Globus pallidus (tissue), 1 donor: ENCODE data around the gene SCARB1.
A peak's percentile ranks its signal among the peaks of the same experiment; 100 is the strongest.

Source experiments
- DNase-seq: peaks from one replicate; pipeline ENCODE4 v3.0.0-alpha.2; 2015; ENCODE audit warnings: low spot score

The SCARB1 gene

GRCh38 chr12:124821252-124822200 is 42.1 kb downstream of the SCARB1 start:
- no peak for DNase-seq

DNA sequence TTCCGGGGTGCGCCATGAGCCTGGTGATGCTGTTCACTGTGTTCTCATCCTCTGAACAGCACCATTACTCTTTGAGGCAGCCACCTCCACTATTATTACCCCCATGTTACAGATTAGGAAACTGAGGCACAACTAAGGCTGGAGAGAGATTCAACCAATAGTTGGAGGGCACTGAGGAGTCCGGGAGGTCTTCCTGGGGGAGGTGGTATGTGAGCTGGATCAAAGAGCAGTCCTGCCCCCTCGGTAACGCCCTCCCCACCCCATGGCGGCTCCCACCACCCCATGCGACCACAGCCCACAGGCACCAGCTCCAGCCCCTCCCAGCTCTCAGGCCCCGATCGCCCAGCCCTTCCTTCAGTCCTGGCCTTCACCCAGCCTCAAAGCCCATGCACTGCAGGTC is 43.5 kb downstream of the SCARB1 start:
- DNase-seq, result no peak

- no peak for DNase-seq
Measured at GRCh38 chr12:124819525-124819924, 44.1 kb downstream of the SCARB1 start.

GRCh38 chr12:124819080-124819479 is 44.6 kb downstream of the SCARB1 start:
- DNase-seq, result no peak

- no peak for DNase-seq
Measured at GRCh38 chr12:124817076-124818000, 46.3 kb downstream of the SCARB1 start.

DNA sequence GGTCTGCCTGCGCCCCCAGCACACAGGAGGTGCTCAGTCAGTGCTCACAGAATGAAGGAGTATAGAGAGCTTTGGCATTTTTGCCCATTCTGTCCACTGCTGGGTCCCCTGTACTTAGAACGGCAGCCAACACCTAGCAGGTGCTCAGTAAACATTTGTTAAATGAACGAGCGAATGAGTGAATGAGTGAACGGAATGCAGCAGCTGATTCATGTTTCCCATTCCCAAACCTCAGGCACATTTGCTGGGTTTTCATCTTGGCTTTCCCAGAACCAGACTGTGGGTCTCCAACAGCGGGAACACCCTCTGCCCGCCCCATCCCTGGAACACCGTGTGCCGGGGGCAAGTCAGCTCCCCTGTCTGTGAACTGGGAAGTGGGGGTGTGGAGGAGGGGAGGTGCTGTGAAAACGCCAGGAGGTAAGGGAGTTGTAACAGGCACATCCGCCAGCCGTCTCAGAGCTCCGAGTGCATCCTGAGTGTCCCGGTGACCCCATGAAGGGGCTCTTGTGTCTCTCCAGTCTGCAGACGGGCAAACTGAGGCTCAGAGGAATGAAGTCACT is 47.3 kb downstream of the SCARB1 start:
- DNase-seq, result no peak

DNA sequence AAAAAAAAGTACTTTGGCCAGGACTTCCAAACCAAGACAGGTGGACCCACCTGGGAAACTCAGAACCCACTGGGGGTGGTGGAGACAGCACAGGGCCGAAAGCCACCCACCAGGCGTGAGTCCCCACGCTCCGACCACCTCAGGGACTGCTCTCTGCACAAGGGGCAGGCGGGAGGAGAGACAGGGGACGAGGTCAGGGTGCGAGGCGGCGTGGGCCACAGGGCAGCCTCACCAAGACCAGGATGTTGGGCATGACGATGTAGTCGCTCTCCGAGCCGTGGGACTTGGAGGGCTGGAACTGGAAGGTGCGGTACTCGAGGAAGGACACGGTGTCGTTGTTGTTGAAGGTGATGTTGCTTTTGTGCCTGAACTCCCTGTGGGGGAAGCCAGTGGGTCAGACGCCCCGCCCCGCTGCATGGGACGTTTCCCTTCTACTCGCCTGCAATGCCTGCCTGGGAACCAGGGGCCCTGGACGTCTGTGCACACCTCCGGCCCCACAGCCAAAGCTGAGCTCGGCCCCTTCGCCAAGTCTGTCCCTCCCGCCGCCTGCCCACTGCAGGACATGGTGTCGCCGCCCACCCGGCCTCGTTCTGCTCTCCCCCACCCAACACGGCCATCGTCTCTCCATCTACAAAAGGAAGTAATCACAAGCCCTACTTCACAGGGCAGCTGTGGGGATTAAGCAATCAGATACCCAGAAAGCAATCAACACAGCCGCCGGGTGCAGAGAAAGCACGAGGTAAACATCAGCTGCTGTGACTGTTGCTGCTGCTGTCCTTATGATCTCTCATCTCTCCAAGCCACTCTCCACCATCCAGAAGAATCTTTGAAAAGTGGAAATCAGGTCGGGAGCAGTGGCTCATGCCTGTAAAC is 48.7 kb downstream of the SCARB1 start:
- peak; percentile 23 for DNase-seq

- DNase-seq, result no peak
Measured at GRCh38 chr12:124813782-124814181, 49.9 kb downstream of the SCARB1 start.

- DNase-seq, result no peak
Measured at GRCh38 chr12:124812979-124813378, 50.7 kb downstream of the SCARB1 start.

DNA sequence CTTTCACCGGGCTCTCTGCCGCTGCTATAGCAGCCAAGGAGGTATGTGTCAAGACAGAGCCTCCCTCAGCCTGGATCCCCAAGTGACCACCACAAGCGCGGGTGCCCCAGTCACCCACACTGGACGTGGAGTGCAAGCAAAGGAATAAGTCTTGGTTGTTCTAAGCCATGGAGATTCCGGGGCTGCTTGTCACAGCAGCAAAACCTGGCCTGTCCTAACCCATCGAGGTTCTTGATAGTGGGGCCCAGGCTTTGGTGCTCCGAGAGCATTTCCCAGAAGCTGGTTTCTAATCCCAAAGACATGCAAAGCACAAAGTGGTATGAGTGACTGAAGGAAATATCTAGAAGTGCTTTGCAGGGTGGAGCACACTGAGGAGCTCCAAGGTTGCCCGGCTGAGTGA is 51.3 kb downstream of the SCARB1 start:
- no peak for DNase-seq

DNA sequence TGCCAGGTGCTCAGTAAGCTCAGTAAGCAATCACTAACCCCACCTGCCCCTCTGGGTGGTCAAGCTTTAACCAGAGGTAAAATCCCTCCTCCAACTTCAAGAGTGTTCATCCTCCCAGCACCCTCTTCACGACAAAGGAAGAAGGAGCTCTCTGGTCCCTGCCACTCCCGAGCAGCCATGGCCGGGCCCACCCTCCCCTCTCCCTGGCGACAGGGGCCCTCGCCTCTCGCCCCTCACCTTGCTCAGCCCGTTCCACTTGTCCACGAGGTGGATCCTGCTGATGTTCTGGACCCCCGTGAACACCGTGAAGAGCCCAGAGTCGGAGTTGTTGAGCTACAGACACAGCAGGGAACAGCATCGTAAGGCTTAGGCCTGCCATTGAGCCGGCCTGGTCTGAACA is 52.0 kb downstream of the SCARB1 start:
- DNase-seq, result no peak

- DNase-seq, result no peak
Measured at GRCh38 chr12:124809878-124810277, 53.8 kb downstream of the SCARB1 start.

DNA sequence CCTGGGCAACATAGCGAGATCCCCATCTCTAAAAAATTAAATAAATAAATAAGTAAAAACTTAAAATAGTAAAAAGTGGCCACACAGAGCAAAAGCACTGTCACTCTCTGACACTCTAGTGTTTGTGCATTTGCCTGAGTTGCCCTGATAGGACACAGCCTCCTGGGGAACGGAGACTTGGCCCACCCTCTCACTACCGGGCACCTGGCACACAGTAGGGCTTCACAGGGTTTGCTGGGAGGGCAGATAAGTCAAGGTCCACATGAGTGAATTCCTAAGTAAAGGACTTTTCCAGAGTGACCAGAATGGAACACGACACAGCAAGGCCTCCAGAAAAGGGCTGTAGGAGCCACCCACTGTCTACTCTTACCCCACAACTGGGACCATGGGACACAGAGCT is 54.3 kb downstream of the SCARB1 start:
- DNase-seq, result no peak

DNA sequence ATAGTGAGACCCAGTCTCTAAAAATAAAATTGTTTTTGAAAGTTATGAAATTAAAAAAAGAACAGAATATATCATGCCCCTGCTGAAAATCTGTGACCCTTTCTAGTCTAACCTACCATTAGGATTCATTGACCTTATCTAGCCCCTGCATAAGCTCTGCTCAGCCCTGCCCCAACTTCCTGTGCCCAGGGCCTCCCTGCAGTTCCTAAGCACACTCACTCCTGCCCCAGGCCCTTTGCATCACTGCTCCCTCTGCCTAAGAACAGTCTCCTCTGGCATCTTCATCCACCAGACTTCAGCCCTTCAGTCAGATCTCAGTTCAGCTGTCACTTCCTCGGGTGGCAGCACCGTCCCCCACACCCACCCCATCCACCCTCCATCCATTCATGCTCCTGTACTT is 55.4 kb downstream of the SCARB1 start:
- no peak for DNase-seq

GRCh38 chr12:124805876-124806668 is 57.6 kb downstream of the SCARB1 start:
- DNase-seq, result no peak

DNA sequence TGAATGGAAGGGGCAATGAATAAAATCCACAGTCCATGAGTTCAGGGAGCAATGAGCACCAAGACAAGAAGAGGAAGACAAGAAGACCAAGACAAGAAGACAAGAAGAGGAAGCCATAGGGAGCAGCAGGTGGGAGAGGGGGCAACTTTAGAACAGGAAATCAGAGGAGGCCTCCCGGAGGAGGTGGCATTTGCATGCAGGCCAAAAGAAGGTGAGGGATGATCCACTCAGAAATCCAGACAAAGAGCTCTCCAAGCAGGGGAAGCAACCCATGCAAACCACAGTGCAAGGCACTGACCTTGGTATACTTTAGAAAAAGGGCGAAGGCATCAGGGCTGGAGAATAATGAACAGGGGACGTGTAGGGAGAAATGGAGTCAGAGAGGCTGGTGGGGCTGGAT is 58.6 kb downstream of the SCARB1 start:
- no peak for DNase-seq

DNA sequence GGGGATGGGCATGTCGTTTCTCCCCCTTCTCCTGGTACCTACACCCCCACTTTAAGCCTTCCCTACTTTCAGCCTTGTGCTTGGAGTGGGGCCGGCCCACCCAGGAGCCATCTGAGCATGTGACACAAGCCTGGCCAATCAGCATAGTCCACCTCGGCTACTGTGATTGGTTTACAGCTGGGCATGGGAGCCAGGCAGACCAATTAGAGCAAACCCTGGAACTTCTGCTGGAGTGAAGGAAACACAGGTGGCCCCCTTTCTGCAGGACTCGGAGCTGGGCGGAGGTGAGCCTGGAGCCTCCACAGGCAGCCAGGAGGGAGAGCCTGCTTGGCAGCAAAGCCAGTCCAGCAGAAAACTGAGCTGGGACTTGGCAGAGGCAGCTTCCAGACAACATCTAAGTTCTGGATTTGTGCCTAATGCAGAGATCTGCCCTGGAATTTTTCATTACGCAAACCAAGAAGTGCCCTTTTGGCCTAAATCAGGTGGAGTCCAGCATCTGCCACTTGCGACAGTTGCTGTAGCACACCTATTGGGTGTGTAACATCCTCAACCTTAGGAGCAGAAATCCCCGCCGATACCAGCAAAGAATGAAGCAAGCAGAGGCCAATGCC is 59.5 kb downstream of the SCARB1 start:
- DNase-seq, result no peak

GRCh38 chr12:124802361-124802760 is 61.3 kb downstream of the SCARB1 start:
- DNase-seq, result no peak

- DNase-seq, result no peak
Measured at GRCh38 chr12:124800506-124800905, 63.2 kb downstream of the SCARB1 start.

DNA sequence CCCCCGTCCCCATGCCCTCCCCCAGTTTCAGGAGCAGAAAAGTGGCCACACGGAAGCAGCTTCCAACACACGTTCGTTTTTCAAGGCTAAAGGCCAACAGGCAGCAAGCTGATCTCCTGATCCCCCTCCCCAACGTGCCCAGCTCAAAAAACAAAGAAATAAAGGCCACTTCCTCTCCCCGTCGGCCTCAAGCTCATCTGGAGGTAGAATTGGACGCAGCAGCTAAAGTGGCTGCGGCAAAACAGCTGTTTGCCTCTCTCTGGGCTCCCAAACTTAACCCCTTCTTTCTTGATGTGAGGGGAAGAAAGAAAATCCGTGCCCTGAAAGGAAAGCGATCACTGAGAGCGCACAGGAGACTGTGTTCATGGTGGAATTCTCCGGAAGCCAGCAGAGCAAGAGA is 66.3 kb downstream of the SCARB1 start:
- DNase-seq, result no peak
